HG02938 (cell line): ENCODE data around the gene PRR9.
"Not testable (repeated sequence)": the region's sequence is repeated elsewhere in the genome, so short reads cannot be mapped to it uniquely, and the experiment has no call there.

Experiments used
- ATAC-seq: cut with Tn5 transposase; IDR thresholded peaks from one replicate; pipeline ENCODE4 v1.9.1; 2021; ENCODE audit warnings: mild to moderate bottlenecking, moderate library complexity; ENCODE audit not compliant: unreplicated experiment

PRR9 gene

GRCh38 chr1:153217212-153217611, at the start of gene PRR9:
Gene PRR9, plus strand, starts transcription at chr1:153217584. Its CDS starts 561 bp downstream, at chr1:153218145.
- no peak for ATAC-seq

GRCh38 chr1:153168686-153169085, 48.7 kb upstream of the PRR9 start:
- ATAC-seq = no peak

GRCh38 chr1:153174624-153175023, 42.8 kb upstream of the PRR9 start:
- no peak for ATAC-seq

GRCh38 chr1:153178922-153179321, 38.5 kb upstream of the PRR9 start:
- no peak for ATAC-seq

GRCh38 chr1:153180556-153180955, 36.8 kb upstream of the PRR9 start:
- no peak for ATAC-seq

GRCh38 chr1:153188301-153188700, 29.1 kb upstream of the PRR9 start:
- not testable (repeated sequence) for ATAC-seq

GRCh38 chr1:153190373-153190772, 27.0 kb upstream of the PRR9 start:
- no peak for ATAC-seq

- no peak for ATAC-seq
These were observed 24.7 kb upstream of the PRR9 start for GRCh38 chr1:153192697-153193096.

GRCh38 chr1:153194331-153195050, 22.9 kb upstream of the PRR9 start:
- ATAC-seq = no peak

GRCh38 chr1:153195216-153195615, 22.2 kb upstream of the PRR9 start:
- no peak for ATAC-seq

- ATAC-seq = no peak
These were observed 15.4 kb upstream of the PRR9 start for GRCh38 chr1:153202006-153202405.

- no peak for ATAC-seq
These were observed 14.3 kb upstream of the PRR9 start, which contains the start of gene LELP1 for GRCh38 chr1:153203130-153203529. Gene LELP1, plus strand, starts transcription at chr1:153203430. Its CDS starts 1,278 bp downstream, at chr1:153204708.

- no peak for ATAC-seq
These were observed 10.8 kb upstream of the PRR9 start for GRCh38 chr1:153206631-153207030.

- ATAC-seq = no peak
These were observed 7.2 kb upstream of the PRR9 start for GRCh38 chr1:153210206-153210605.

GRCh38 chr1:153212201-153212600, 5.2 kb upstream of the PRR9 start:
- ATAC-seq = no peak

- no peak for ATAC-seq
These were observed 3.9 kb upstream of the PRR9 start for GRCh38 chr1:153213519-153213918.

- ATAC-seq = no peak
These were observed 496 bp downstream of the PRR9 start for GRCh38 chr1:153217744-153218416.

- ATAC-seq = no peak
These were observed 3.4 kb downstream of the PRR9 start for GRCh38 chr1:153220606-153221303.

GRCh38 chr1:153223040-153223891, 5.9 kb downstream of the PRR9 start:
- peak; percentile 87 for ATAC-seq

- ATAC-seq = no peak
These were observed 10.4 kb downstream of the PRR9 start for GRCh38 chr1:153227810-153228209.

GRCh38 chr1:153228491-153228890, 11.1 kb downstream of the PRR9 start:
- no peak for ATAC-seq
